Liver (tissue), 9 donors: ENCODE measurements around the gene ASF1B. TPM values are rescaled to one million over a fixed set of nuclear protein-coding genes. Genes with fewer than 3 reads are reported as not detected.

Source experiments
- DNase-seq: peaks from one replicate; pipeline ENCODE4 v3.0.0-alpha.2; 2017; ENCODE audit warnings: low spot score
- H3K27ac ChIP-seq, 2 donors: one replicate each; pipeline ENCODE4 v1.7.0; 2013; ENCODE audit warnings: inconsistent platforms in 2 of 2, low read length in 2 of 2, control low read depth in 1 of 2, low read depth in 1 of 2, mild to moderate bottlenecking in 1 of 2
- H3K27me3 ChIP-seq, 4 donors: one replicate each; pipeline versions ENCODE4 v1.6.1 to v1.7.0; 2013; ENCODE audit warnings: low read length in 3 of 4, inconsistent platforms in 1 of 4, mild to moderate bottlenecking in 1 of 4, moderate library complexity in 1 of 4; ENCODE audit not compliant: control insufficient read depth in 4 of 4, insufficient read depth in 4 of 4
- H3K36me3 ChIP-seq, 4 donors: one replicate each; pipeline versions ENCODE4 v1.6.1 to v1.7.0; 2013; ENCODE audit warnings: low read length in 3 of 4, mild to moderate bottlenecking in 3 of 4, low read depth in 1 of 4, moderate library complexity in 1 of 4; ENCODE audit not compliant: control insufficient read depth in 4 of 4, insufficient read depth in 3 of 4
- H3K4me1 ChIP-seq, 4 donors: one replicate each; pipeline versions ENCODE4 v1.6.1 to v1.7.0; 2013; ENCODE audit warnings: low read length in 3 of 4, mild to moderate bottlenecking in 3 of 4, moderate library complexity in 1 of 4; ENCODE audit not compliant: control insufficient read depth in 4 of 4, insufficient read depth in 4 of 4
- H3K4me3 ChIP-seq, 3 donors: one replicate each; pipeline versions ENCODE4 v1.6.1 to v1.7.0; 2013; ENCODE audit warnings: low read length in 3 of 3, control low read depth in 1 of 3, low read depth in 1 of 3, mild to moderate bottlenecking in 1 of 3
- H3K9ac ChIP-seq, 2 donors: one replicate each; pipeline ENCODE4 v1.7.0; 2013; ENCODE audit warnings: low read length in 2 of 2, mild to moderate bottlenecking in 2 of 2, moderate library complexity in 2 of 2, control low read depth in 1 of 2, low read depth in 1 of 2
- H3K9me3 ChIP-seq, 4 donors: one replicate each; pipeline versions ENCODE4 v1.6.1 to v1.7.0; 2013; ENCODE audit warnings: low read length in 3 of 4; ENCODE audit not compliant: control insufficient read depth in 4 of 4
- ATF3 ChIP-seq: IDR thresholded peaks from 2 replicates; pipeline ENCODE4 v1.6.1; 2016; ENCODE audit warnings: antibody characterized with exemption
- EGR1 ChIP-seq, 2 donors: IDR thresholded peaks; 2 replicates each; pipeline ENCODE4 v1.6.1; 2016 to 2018; ENCODE audit warnings: antibody characterized with exemption in 2 of 2, low read depth in 2 of 2
- FOXA1 ChIP-seq: IDR thresholded peaks from 2 replicates; pipeline ENCODE4 v1.6.1; 2016; ENCODE audit warnings: antibody characterized with exemption
- FOXA2 ChIP-seq: IDR thresholded peaks from 2 replicates; pipeline ENCODE4 v1.6.1; 2016; ENCODE audit warnings: antibody characterized with exemption
- GABPA ChIP-seq, 2 donors: IDR thresholded peaks in 1 of 2; conservative IDR thresholded peaks in 1 of 2; 2 replicates each; pipeline ENCODE4 v1.6.1; 2016; ENCODE audit warnings: antibody characterized with exemption in 2 of 2, mild to moderate bottlenecking in 1 of 2, moderate library complexity in 1 of 2
- HNF4A ChIP-seq, 2 donors: conservative IDR thresholded peaks; 2 replicates each; pipeline ENCODE4 v1.6.1; 2016; ENCODE audit warnings: antibody characterized with exemption in 2 of 2, mild to moderate bottlenecking in 2 of 2
- HNF4G ChIP-seq: IDR thresholded peaks from 2 replicates; pipeline ENCODE4 v1.6.1; 2016; ENCODE audit warnings: antibody characterized with exemption
- JUND ChIP-seq, 2 donors: IDR thresholded peaks; 2 replicates each; pipeline ENCODE4 v1.6.1; 2016; ENCODE audit warnings: antibody characterized with exemption in 2 of 2
- MAX ChIP-seq: IDR thresholded peaks from 2 replicates; pipeline ENCODE4 v1.6.1; 2016; ENCODE audit warnings: antibody characterized with exemption
- NR2F2 ChIP-seq: IDR thresholded peaks from 2 replicates; pipeline ENCODE4 v1.6.1; 2016; ENCODE audit warnings: antibody characterized with exemption
- RAD21 ChIP-seq, 2 donors: IDR thresholded peaks; 2 replicates each; pipeline ENCODE4 v1.6.1; 2016; ENCODE audit warnings: antibody characterized with exemption in 2 of 2, mild to moderate bottlenecking in 2 of 2
- REST ChIP-seq: IDR thresholded peaks from 2 replicates; pipeline ENCODE4 v1.6.1; 2016; ENCODE audit warnings: antibody characterized with exemption, mild to moderate bottlenecking
- RXRA ChIP-seq, 2 donors: IDR thresholded peaks; 2 replicates each; pipeline ENCODE4 v1.6.1; 2017 to 2018; ENCODE audit warnings: antibody characterized with exemption in 2 of 2, mild to moderate bottlenecking in 1 of 2
- SP1 ChIP-seq: IDR thresholded peaks from 2 replicates; pipeline ENCODE4 v1.6.1; 2018; ENCODE audit warnings: antibody characterized with exemption, mild to moderate bottlenecking
- TAF1 ChIP-seq: conservative IDR thresholded peaks from 2 replicates; pipeline ENCODE4 v1.6.1; 2016; ENCODE audit warnings: antibody characterized with exemption, mild to moderate bottlenecking
- YY1 ChIP-seq: IDR thresholded peaks from 2 replicates; pipeline ENCODE4 v1.6.1; 2016; ENCODE audit warnings: antibody characterized with exemption, mild to moderate bottlenecking
- ZBTB33 ChIP-seq: IDR thresholded peaks from 2 replicates; pipeline ENCODE4 v1.6.1; 2016; ENCODE audit warnings: antibody characterized with exemption
- WGBS: extraction: QIAGEN DNeasy Blood & Tissue Kit; methylation state at CpG from one replicate; pipeline ENCODE4 v1.1.7; 2013; 5-methylcytosine and 5-hydroxymethylcytosine counted together
- polyA plus RNA-seq, 2 donors: library from polyadenylated mRNA; stranded (reverse) in 1 of 2; unstranded in 1 of 2; fragments of 200-250 nt in 1 of 2; fragments of >200 nt in 1 of 2; fragmentation: Nextera tagmentation in 1 of 2; extraction: Ambion mirVana in 1 of 2; gene quantifications; one replicate each; pipeline versions ENCODE4 v1.2.1 to v1.2.3, GENCODE V29; 2013 to 2015
- total RNA-seq, 2 donors: library from RNA; depleted of rRNA; stranded (reverse); fragments of >200 nt; gene quantifications; one replicate each; pipeline ENCODE4 v1.2.3, GENCODE V29; 2014
- donor health status: healthy.
- donor health status: healthy.
- donor health status: healthy.
- donor health status: healthy.
- donor health status: healthy.

Gene ASF1B
- total and polyA plus RNA-seq, 4 donors: 0.25 to 20.5 (median 1.6) TPM

- TF ChIP-seq FOXA2: no peak
- TF ChIP-seq ZBTB33: no peak
- TF ChIP-seq YY1: peak; percentile 78
- TF ChIP-seq RXRA (IDR thresholded peaks at IDR 0.05): peak; percentile 51 to 65
- TF ChIP-seq SP1: peak; percentile 72
- TF ChIP-seq JUND (IDR thresholded peaks at IDR 0.05): peak in 1 of 2 donors; percentile 15
- TF ChIP-seq NR2F2: no peak
These were observed 18.0 kb downstream of the ASF1B start (continued) for GRCh38 chr19:14118165-14119051.

GRCh38 chr19:14117668-14118164, 18.7 kb downstream of the ASF1B start, which contains the start of gene PRKACA:
Gene PRKACA (minus strand): TSS chr19:14117762. CDS start chr19:14117547, 215 bp downstream.
- H3K36me3 ChIP-seq: no peaks in the 10 kb centered on the region
- H3K4me3 ChIP-seq: peak within 1 kb of the TSS; percentile 62 to 90 (median 88)
- H3K4me1 ChIP-seq: peaks cover 8 to 57% (median 50%) of the 10 kb centered on the region in 4 donors
- H3K27me3 ChIP-seq: no peaks in the 10 kb centered on the region
- peak within 1 kb of the TSS; percentile 93 to 100 for H3K27ac ChIP-seq
- H3K9ac ChIP-seq: peak within 1 kb of the TSS; percentile 73 to 93
- DNase-seq: peak; percentile 97
- H3K9me3 ChIP-seq: no peaks in the 10 kb centered on the region
- no peak for TF ChIP-seq NR2F2
- TF ChIP-seq HNF4A (conservative IDR thresholded peaks at IDR 0.05): peak in 1 of 2 donors; percentile 28
- peak in 1 of 2 donors; percentile 8 for TF ChIP-seq GABPA (IDR thresholded peaks at IDR 0.05 in 1 of 2, conservative IDR thresholded peaks at IDR 0.05 in 1 of 2)
- peak; percentile 95 to 98 for TF ChIP-seq EGR1 (IDR thresholded peaks at IDR 0.05; ENCODE audit: low read depth in 2 of 2)
- TF ChIP-seq TAF1: no peak
- peak in 1 of 2 donors; percentile 49 for TF ChIP-seq RXRA (IDR thresholded peaks at IDR 0.05)
- TF ChIP-seq SP1: peak; percentile 94
- no peak for TF ChIP-seq ATF3
- WGBS: under 1% methylated on average over 67 of the region's 67 CpGs

- under 1% methylated on average over 33 of the region's 33 CpGs for WGBS
- peak overlapping the region; percentile 62 to 90 (median 88) for H3K4me3 ChIP-seq
- TF ChIP-seq HNF4G (no peak), SP1 (no peak), ZBTB33 (no peak), REST (no peak), FOXA2 (no peak), ATF3 (no peak), RAD21 (IDR thresholded peaks at IDR 0.05) (no peak), FOXA1 (no peak), HNF4A (conservative IDR thresholded peaks at IDR 0.05) (no peak), MAX (no peak)
These were observed 19.3 kb downstream of the ASF1B start for GRCh38 chr19:14116918-14117578.

More at GRCh38 chr19:14116918-14117578, 19.3 kb downstream of the ASF1B start:
- H3K9me3 ChIP-seq: no peaks in the 10 kb centered on the region
- peak overlapping the region; percentile 23 to 66 for H3K27ac ChIP-seq
- H3K9ac ChIP-seq: peak overlapping the region; percentile 38 to 62
- DNase-seq: no peak
- no peaks in the 10 kb centered on the region for H3K27me3 ChIP-seq
- peaks cover 13 to 63% (median 55%) of the 10 kb centered on the region in 4 donors for H3K4me1 ChIP-seq
- H3K36me3 ChIP-seq: no peaks in the 10 kb centered on the region
